Measurements from ENCODE around the gene INSM1. TPM values are rescaled to one million over a fixed set of nuclear protein-coding genes. Genes with fewer than 3 reads are reported as not detected.

The INSM1 gene
- total RNA-seq, 1 experiment from 2014 or later: not detected

DNA sequence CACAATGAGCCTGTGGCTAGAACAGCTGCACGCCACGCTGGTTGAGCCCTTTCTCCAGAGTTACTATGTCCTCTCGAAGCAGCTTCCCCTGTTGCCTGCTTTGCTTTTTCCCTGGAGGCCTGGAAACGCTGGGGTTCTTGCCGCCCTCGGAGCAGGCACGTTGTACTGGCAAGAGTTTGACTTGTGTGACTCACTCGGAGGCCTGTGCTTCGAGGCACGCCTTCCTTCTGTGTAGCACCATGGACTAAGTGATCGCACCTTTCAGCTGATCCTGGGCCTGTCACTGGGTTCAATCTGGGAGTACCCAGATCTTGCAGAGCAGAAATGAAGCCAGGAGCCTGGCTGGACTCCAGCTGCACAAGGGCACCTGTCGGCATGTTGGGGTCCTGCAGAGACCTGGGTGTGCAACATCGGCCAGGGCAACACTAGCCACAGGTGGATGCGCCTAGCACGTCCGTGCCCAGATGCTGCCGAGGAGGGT, 5.2 kb downstream of the INSM1 start:
- H4K20me1 ChIP-seq (ENCODE audit: insufficient read depth): no peaks in the 10 kb centered on the region
- peaks cover 22% of the 10 kb centered on the region for H3K27me3 ChIP-seq (ENCODE audit: insufficient read depth, low read depth)
- intact Hi-C loops (cut with micrococcal nuclease; ENCODE audit: unreplicated experiment): no loop called here
- POLR2A ChIA-PET (ENCODE audit: unreplicated experiment): interaction anchor here (0.5 kb wide), 1 partner anchor 46 kb away, joined by 8 read pairs; no protein-coding TSS in a partner anchor
- H3K4me1 ChIP-seq (replicated peaks; ENCODE audit: insufficient read depth): no peaks in the 10 kb centered on the region
- DNase-seq: no peak
- H3K9me3 ChIP-seq (ENCODE audit: insufficient read depth, low read depth): no peaks in the 10 kb centered on the region
- TF ChIP-seq, protein P1, sequence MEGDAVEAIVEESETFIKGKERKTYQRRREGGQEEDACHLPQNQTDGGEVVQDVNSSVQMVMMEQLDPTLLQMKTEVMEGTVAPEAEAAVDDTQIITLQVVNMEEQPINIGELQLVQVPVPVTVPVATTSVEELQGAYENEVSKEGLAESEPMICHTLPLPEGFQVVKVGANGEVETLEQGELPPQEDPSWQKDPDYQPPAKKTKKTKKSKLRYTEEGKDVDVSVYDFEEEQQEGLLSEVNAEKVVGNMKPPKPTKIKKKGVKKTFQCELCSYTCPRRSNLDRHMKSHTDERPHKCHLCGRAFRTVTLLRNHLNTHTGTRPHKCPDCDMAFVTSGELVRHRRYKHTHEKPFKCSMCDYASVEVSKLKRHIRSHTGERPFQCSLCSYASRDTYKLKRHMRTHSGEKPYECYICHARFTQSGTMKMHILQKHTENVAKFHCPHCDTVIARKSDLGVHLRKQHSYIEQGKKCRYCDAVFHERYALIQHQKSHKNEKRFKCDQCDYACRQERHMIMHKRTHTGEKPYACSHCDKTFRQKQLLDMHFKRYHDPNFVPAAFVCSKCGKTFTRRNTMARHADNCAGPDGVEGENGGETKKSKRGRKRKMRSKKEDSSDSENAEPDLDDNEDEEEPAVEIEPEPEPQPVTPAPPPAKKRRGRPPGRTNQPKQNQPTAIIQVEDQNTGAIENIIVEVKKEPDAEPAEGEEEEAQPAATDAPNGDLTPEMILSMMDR (conservative IDR thresholded peaks at IDR 0.05): no peak
- no peak for TF ChIP-seq EZH2 (IDR thresholded peaks at IDR 0.05; ENCODE audit: low read depth)
- H3K27ac ChIP-seq: no peak overlapping the region
- no peaks in the 10 kb centered on the region for H3F3A ChIP-seq (ENCODE audit: insufficient read depth, low read depth)
- no peaks in the 10 kb centered on the region for H3K9me2 ChIP-seq (ENCODE audit: insufficient read depth)
- no peaks in the 10 kb centered on the region for H3K36me3 ChIP-seq (ENCODE audit: low read depth)
- BruUV-seq (replicated peaks): no TSS peak
- no peak overlapping the region for H3K4me3 ChIP-seq
- CTCF ChIA-PET: no interaction called here
- H3K4me2 ChIP-seq: no peak overlapping the region
- H3K79me2 ChIP-seq (ENCODE audit: low read depth): no peaks in the 10 kb centered on the region
- no peak overlapping the region for H2AFZ ChIP-seq

DNA sequence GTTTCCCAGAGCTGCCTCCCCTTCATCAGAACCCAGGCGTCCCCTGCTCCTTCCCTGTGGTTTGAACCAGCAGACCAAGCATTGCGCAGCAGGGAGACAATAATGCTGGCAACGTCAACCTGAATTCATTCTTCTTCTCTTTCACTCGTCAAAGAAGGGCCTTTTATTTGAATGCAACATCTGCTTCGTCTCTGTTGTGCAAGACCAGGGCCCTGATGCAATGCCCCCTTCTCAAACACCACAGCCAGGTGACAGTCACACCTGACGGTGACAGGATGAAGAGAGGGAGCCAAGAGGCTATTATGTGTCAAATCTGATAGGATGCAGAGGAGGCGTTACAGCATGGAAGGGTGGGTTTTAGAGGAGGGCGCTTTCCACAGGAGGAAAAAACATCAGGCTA, 8.0 kb downstream of the INSM1 start:
- TF ChIP-seq EZH2 (IDR thresholded peaks at IDR 0.05; ENCODE audit: low read depth): no peak
- TF ChIP-seq, protein P1 (conservative IDR thresholded peaks at IDR 0.05): no peak
- no peak for DNase-seq
- H3K36me3 ChIP-seq (ENCODE audit: low read depth): no peaks in the 10 kb centered on the region
- no peaks in the 10 kb centered on the region for H3K4me1 ChIP-seq (replicated peaks; ENCODE audit: insufficient read depth)
- ChIA-PET POLR2A (ENCODE audit: unreplicated experiment) (no interaction called here), CTCF (no interaction called here)
- H3K27me3 ChIP-seq (ENCODE audit: insufficient read depth, low read depth): peaks cover 22% of the 10 kb centered on the region
- no peaks in the 10 kb centered on the region for H3F3A ChIP-seq (ENCODE audit: insufficient read depth, low read depth)
- no peak overlapping the region for H3K4me2 ChIP-seq
- H3K27ac ChIP-seq: no peak overlapping the region
- BruUV-seq (replicated peaks): no TSS peak
- H3K4me3 ChIP-seq: no peak overlapping the region
- no peaks in the 10 kb centered on the region for H4K20me1 ChIP-seq (ENCODE audit: insufficient read depth)
- no peak overlapping the region for H2AFZ ChIP-seq
- H3K9me3 ChIP-seq (ENCODE audit: insufficient read depth, low read depth): no peaks in the 10 kb centered on the region
- intact Hi-C loops (cut with micrococcal nuclease; ENCODE audit: unreplicated experiment): no loop called here
- no peaks in the 10 kb centered on the region for H3K9me2 ChIP-seq (ENCODE audit: insufficient read depth)
- H3K79me2 ChIP-seq (ENCODE audit: low read depth): no peaks in the 10 kb centered on the region

DNA sequence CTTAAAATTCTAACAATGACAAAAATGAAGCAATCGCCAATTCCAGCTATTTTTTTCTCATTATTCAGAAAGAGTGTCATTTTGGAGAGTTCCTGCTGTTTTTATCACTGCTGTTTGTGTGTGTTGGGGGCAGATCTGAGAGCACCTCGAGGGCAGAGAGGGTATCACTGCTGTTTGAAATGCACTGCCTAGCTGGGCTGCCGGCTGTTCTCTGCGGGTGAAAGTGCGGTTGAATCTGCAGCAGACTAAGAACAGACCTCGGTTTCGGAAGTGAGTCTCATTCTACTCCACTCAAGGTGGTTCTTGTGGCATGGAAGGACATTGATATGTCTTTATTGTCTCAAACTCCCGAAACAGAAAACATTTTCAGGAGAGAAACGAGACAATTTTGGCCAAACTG, 18.3 kb downstream of the INSM1 start:
- Histone ChIP-seq H3K9me3 (ENCODE audit: insufficient read depth, low read depth) (no peaks in the 10 kb centered on the region), H3K27me3 (ENCODE audit: insufficient read depth, low read depth) (no peaks in the 10 kb centered on the region), H2AFZ (no peak overlapping the region), H3F3A (ENCODE audit: insufficient read depth, low read depth) (no peaks in the 10 kb centered on the region), H3K79me2 (ENCODE audit: low read depth) (no peaks in the 10 kb centered on the region), H4K20me1 (ENCODE audit: insufficient read depth) (no peaks in the 10 kb centered on the region), H3K9me2 (ENCODE audit: insufficient read depth) (no peaks in the 10 kb centered on the region), H3K36me3 (ENCODE audit: low read depth) (no peaks in the 10 kb centered on the region), H3K4me2 (no peak overlapping the region), H3K4me3 (no peak overlapping the region), H3K27ac (no peak overlapping the region), H3K4me1 (replicated peaks; ENCODE audit: insufficient read depth) (no peaks in the 10 kb centered on the region)
- no TSS peak for BruUV-seq (replicated peaks)
- no peak for DNase-seq
- intact Hi-C loops (cut with micrococcal nuclease; ENCODE audit: unreplicated experiment): no loop called here
- ChIA-PET POLR2A (ENCODE audit: unreplicated experiment) (no interaction called here), CTCF (no interaction called here)
- no peak for TF ChIP-seq EZH2 (IDR thresholded peaks at IDR 0.05; ENCODE audit: low read depth)
- TF ChIP-seq, protein P1 (conservative IDR thresholded peaks at IDR 0.05): no peak
